K562 (cell line): ENCODE results near the gene AHNAK. TPM values are rescaled to one million over a fixed set of nuclear protein-coding genes. Genes with fewer than 3 reads are reported as not detected.

Source experiments
- CTCF ChIP-seq, 3 experiments: IDR thresholded peaks in 2 of 3; conservative IDR thresholded peaks in 1 of 3; 2 replicates each; pipeline ENCODE4 v1.5.1; 2011 to 2012; ENCODE audit warnings: low read length in 3 of 3, mild to moderate bottlenecking in 3 of 3, control low read depth in 2 of 3, improper control_type of control experiment in 1 of 3, inconsistent platforms in 1 of 3, low read depth in 1 of 3, mixed read lengths in 1 of 3, moderate library complexity in 1 of 3; ENCODE audit not compliant: insufficient read depth in 2 of 3
- CTCFL ChIP-seq: IDR thresholded peaks from 2 replicates; pipeline ENCODE4 v1.6.1; 2011; ENCODE audit warnings: borderline replicate concordance, low read depth, mild to moderate bottlenecking, moderate library complexity, low read length; ENCODE audit not compliant: insufficient read depth, poor library complexity, severe bottlenecking
- DPF2 ChIP-seq: fragments of 450-650 bp; IDR thresholded peaks from 2 replicates; pipeline ENCODE4 v1.6.1; 2016
- JUND ChIP-seq, 2 experiments: IDR thresholded peaks; 2 replicates in 1 of 2; 3 replicates in 1 of 2; pipeline ENCODE4 v1.6.1; 2011; ENCODE audit warnings: borderline replicate concordance in 2 of 2, low read depth in 2 of 2, low read length in 2 of 2, improper control_type of control experiment in 1 of 2, missing biosample characterization in 1 of 2, missing genetic modification characterization in 1 of 2, missing genetic modification reagents in 1 of 2
- KDM1A ChIP-seq, 2 experiments: fragments of 450-650 bp; IDR thresholded peaks; 2 replicates each; pipeline ENCODE4 v1.6.1; 2016; ENCODE audit warnings: mild to moderate bottlenecking in 2 of 2
- KDM2B ChIP-seq: fragments of 250-450 bp; sonication (Bioruptor Pico); IDR thresholded peaks from 2 replicates; pipeline ENCODE4 v1.8.0; 2021; ENCODE audit warnings: mild to moderate bottlenecking, moderate library complexity
- MAFG ChIP-seq: fragments of 450-650 bp; conservative IDR thresholded peaks from 2 replicates; pipeline ENCODE4 v1.6.1; 2016; ENCODE audit warnings: missing genetic modification characterization, missing compliant biosample characterization
- NFATC3 ChIP-seq: fragments of 450-650 bp; IDR thresholded peaks from 2 replicates; pipeline ENCODE4 v1.6.1; 2017; ENCODE audit warnings: mild to moderate bottlenecking
- SAFB2 ChIP-seq: fragments of 200-400 bp; formaldehyde crosslinking; IDR thresholded peaks from 2 replicates; pipeline ENCODE4 v1.6.1; 2018; ENCODE audit warnings: borderline replicate concordance, low read length, low read depth, moderate library complexity; ENCODE audit not compliant: severe bottlenecking
- SMC3 ChIP-seq: conservative IDR thresholded peaks from 2 replicates; pipeline ENCODE4 v1.6.1; 2011; ENCODE audit warnings: low read depth, low read length, improper control_type of control experiment; ENCODE audit not compliant: insufficient read depth
- ZNF407 ChIP-seq: fragments of 450-650 bp; IDR thresholded peaks from 2 replicates; pipeline ENCODE4 v1.6.1; 2016; ENCODE audit warnings: low read depth
- ZNF75A ChIP-seq: fragments of 450-650 bp; formaldehyde crosslinking; IDR thresholded peaks from 2 replicates; pipeline ENCODE4 v1.4.0; 2020; ENCODE audit warnings: mild to moderate bottlenecking
- ZNF778 ChIP-seq: fragments of 450-650 bp; formaldehyde crosslinking; IDR thresholded peaks from 2 replicates; pipeline ENCODE4 v1.4.0; 2020; ENCODE audit warnings: mild to moderate bottlenecking, moderate library complexity
- polyA plus RNA-seq, 8 experiments: library from polyadenylated mRNA; depleted of rRNA in 4 of 8; stranded (reverse) in 5 of 8; unstranded in 3 of 8; fragments of >200 nt; fragmentation: Nextera tagmentation in 2 of 8; fragmentation: Illumina TruSeq in 1 of 8; extraction: Ambion mirVana in 2 of 8; extraction: Trizol in 1 of 8; gene quantifications; 2 replicates each; pipeline versions ENCODE4 v1.2.1 to v1.2.3, GENCODE V29; 2011 to 2014; ENCODE audit warnings: inconsistent platforms in 1 of 8, missing spikeins in 1 of 8
- total RNA-seq, 7 experiments: library from RNA; depleted of rRNA in 6 of 7; stranded (reverse); fragments of >200 nt in 6 of 7; fragmentation: Illumina TruSeq in 2 of 7; extraction: Trizol in 2 of 7; gene quantifications; 2 replicates each; pipeline versions ENCODE4 v1.2.1 to v1.2.3, GENCODE V29; 2011 to 2021; ENCODE audit warnings: low replicate concordance in 1 of 7

AHNAK gene
- total and polyA plus RNA-seq, 9 of the 15 experiments (the other 6 are each of a cell fraction or from before 2014, with no cell fraction given), result 1.5 to 89.7 (median 45.0) TPM

GRCh38 chr11:62393061-62393611 is 153.5 kb downstream of the AHNAK start (continued):
- TF ChIP-seq KDM1A (IDR thresholded peaks at IDR 0.05) (peak; percentile 11 to 49; a peak in 2 of 4 replicates), CTCFL (peak; percentile 69), JUND (IDR thresholded peaks at IDR 0.05; ENCODE audit: borderline replicate concordance, low read depth, low read length) (no peak; the same call in 1 of the 2 replicates), JUND (tag; IDR thresholded peaks at IDR 0.05; ENCODE audit: borderline replicate concordance, low read depth, low read length) (peak; percentile 37; the same call in 1 of the 3 replicates), ZNF778 (CRISPR knock-in tag) (no peak), DPF2 (peak; percentile 49; the same call in 1 of the 2 replicates), KDM2B (CRISPR knock-in tag) (no peak), SMC3 (0 out of 2 replicates have a peak, but pooled peaks have one; percentile 24), CTCF (IDR thresholded peaks at IDR 0.05 in 2 of 3, conservative IDR thresholded peaks at IDR 0.05 in 1 of 3; ENCODE audit: insufficient read depth in 2 of 3, low read depth in 1 of 3, low read length in 3 of 3) (peak; percentile 63 to 96 (median 84); a peak in 5 of 6 replicates), NFATC3 (no peak), ZNF75A (CRISPR knock-in tag) (no peak), SAFB2 (no peak), MAFG (tag) (peak; percentile 76), ZNF407 (no peak)
